Right lobe of liver (tissue), 4 donors: ENCODE data around the gene TMC1.

ENCODE experiments used
- CTCF ChIP-seq, 4 donors: fragments of 200-600 bp in 3 of 4; fragments of 450-650 bp in 1 of 4; IDR thresholded peaks; one replicate each; pipeline versions ENCODE4 v1.5.1 to v1.8.0; 2016 to 2022; ENCODE audit warnings: antibody characterized with exemption in 4 of 4, mild to moderate bottlenecking in 2 of 4
- POLR2A ChIP-seq: fragments of 450-650 bp; IDR thresholded peaks from one replicate; pipeline ENCODE4 v1.6.1; 2017; ENCODE audit warnings: antibody characterized with exemption, mild to moderate bottlenecking
- donor health status: DM: no; HTN: no; CAD: no.
- donor health status: DM: no; HTN: no; CAD: no.
- donor health status: DM: no; HTN: yes; CAD: no.

DNA sequence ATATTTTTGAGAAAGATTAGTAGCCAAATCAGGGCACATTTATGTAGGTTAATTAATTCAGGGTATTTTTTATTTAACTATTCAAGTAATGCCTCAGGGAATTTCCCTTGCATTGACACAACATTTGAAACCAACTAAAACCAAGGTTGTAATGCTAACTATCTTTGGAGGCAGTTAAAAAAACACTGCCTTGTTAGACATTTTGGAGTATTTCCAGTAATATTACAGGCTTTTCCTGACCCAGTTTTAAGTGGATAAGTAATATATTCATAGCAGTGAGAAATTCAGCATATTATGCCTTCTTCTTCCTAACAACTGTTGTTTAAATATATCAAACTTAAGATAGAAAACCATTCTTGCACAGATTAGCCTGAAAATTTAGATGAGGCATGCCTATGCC lies 175.1 kb downstream of the TMC1 start:
- TF ChIP-seq POLR2A, result no peak
- TF ChIP-seq CTCF (IDR thresholded peaks at IDR 0.05), result no peak
